ENCODE measurements around the gene ITGBL1.

- TF ChIP-seq POLR2AphosphoS5 (IDR thresholded peaks at IDR 0.05; ENCODE audit: low read depth) (no peak), EZH2 (IDR thresholded peaks at IDR 0.05; ENCODE audit: low read depth, unreplicated experiment) (no peak)
- TF ChIP-seq, protein P1, sequence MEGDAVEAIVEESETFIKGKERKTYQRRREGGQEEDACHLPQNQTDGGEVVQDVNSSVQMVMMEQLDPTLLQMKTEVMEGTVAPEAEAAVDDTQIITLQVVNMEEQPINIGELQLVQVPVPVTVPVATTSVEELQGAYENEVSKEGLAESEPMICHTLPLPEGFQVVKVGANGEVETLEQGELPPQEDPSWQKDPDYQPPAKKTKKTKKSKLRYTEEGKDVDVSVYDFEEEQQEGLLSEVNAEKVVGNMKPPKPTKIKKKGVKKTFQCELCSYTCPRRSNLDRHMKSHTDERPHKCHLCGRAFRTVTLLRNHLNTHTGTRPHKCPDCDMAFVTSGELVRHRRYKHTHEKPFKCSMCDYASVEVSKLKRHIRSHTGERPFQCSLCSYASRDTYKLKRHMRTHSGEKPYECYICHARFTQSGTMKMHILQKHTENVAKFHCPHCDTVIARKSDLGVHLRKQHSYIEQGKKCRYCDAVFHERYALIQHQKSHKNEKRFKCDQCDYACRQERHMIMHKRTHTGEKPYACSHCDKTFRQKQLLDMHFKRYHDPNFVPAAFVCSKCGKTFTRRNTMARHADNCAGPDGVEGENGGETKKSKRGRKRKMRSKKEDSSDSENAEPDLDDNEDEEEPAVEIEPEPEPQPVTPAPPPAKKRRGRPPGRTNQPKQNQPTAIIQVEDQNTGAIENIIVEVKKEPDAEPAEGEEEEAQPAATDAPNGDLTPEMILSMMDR (conservative IDR thresholded peaks at IDR 0.05; ENCODE audit: low read depth in 2 of 2): no peak
Measured at GRCh38 chr13:101433895-101434294, 18.6 kb upstream of the ITGBL1 start.

Data from GM23338 (cell line).